Kidney (tissue), 14 donors: ENCODE data around the gene ATG10. TPM values are rescaled to one million over a fixed set of nuclear protein-coding genes. Genes with fewer than 3 reads are reported as not detected.

Experiments
- DNase-seq, 5 donors: peaks; one replicate each; pipeline ENCODE4 v3.0.0-alpha.2; 2013 to 2020
- FAIRE-seq: peaks from 2 replicates; lab custom pipeline; 2012; peaks lifted over from hg19 to GRCh38; lab: Jason Lieb, UNC
- H3K27ac ChIP-seq, 2 donors: one replicate each; pipeline ENCODE4 v1.7.0; 2013; ENCODE audit warnings: low read depth in 2 of 2, low read length in 2 of 2, inconsistent platforms in 1 of 2
- H3K27me3 ChIP-seq: one replicate; pipeline ENCODE4 v1.7.1; 2013; ENCODE audit warnings: low read length, inconsistent platforms; ENCODE audit not compliant: control insufficient read depth, insufficient read depth
- H3K36me3 ChIP-seq, 3 donors: one replicate each; pipeline versions ENCODE4 v1.7.0 to v1.7.1; 2013; ENCODE audit warnings: low read length in 3 of 3, control low read depth in 1 of 3, inconsistent platforms in 1 of 3; ENCODE audit not compliant: insufficient read depth in 3 of 3, control insufficient read depth in 2 of 3
- H3K4me1 ChIP-seq, 3 donors: one replicate each; pipeline versions ENCODE4 v1.7.0 to v1.7.1; 2013; ENCODE audit warnings: low read length in 3 of 3, inconsistent platforms in 1 of 3, low read depth in 1 of 3; ENCODE audit not compliant: control insufficient read depth in 2 of 3, insufficient read depth in 2 of 3
- H3K4me3 ChIP-seq, 3 donors: one replicate each; pipeline versions ENCODE4 v1.7.0 to v1.8.1; 2013; ENCODE audit warnings: low read length in 3 of 3, control low read depth in 1 of 3, inconsistent platforms in 1 of 3
- H3K9ac ChIP-seq, 3 donors: one replicate each; pipeline versions ENCODE4 v1.7.0 to v1.7.1; 2013; ENCODE audit warnings: low read length in 3 of 3, control low read depth in 1 of 3, inconsistent platforms in 1 of 3
- H3K9me3 ChIP-seq, 3 donors: one replicate each; pipeline versions ENCODE4 v1.7.0 to v1.7.1; 2013; ENCODE audit warnings: low read length in 3 of 3, control low read depth in 1 of 3, inconsistent platforms in 1 of 3; ENCODE audit not compliant: control insufficient read depth in 2 of 3, insufficient read depth in 1 of 3
- intact Hi-C: fragments of 100-400 bp; cut with DNase I; formaldehyde crosslinking; loops from one replicate; pipeline ENCODE4 v1.11.1; 2022
- polyA plus RNA-seq: library from polyadenylated mRNA; stranded (reverse); fragments of 350-450 nt; fragmentation: Illumina TruSeq; extraction: RNeasy Lipid Tissue Mini Kit (QIAGEN cat#74804); gene quantifications from one replicate; pipeline ENCODE4 v1.2.3, GENCODE V29; 2014; ENCODE audit warnings: low read depth, low replicate concordance; ENCODE audit not compliant: insufficient read depth
- total RNA-seq: library from RNA; stranded (reverse); fragmentation: NEBNext Ultra II Directional; extraction: Animal tissue kit (Norgen Biotek cat#: 25700); gene quantifications from one replicate; pipeline ENCODE4 v1.2.1, GENCODE V29; 2021
- TF ChIP-seq, protein P1 (sequence below): IDR thresholded peaks from 3 replicates; pipeline ENCODE4 v1.5.1; 2012; ENCODE audit warnings: mild to moderate bottlenecking, moderate library complexity, borderline replicate concordance; ENCODE audit not compliant: insufficient read depth; ENCODE audit errors: extremely low read depth
- donor health status: control.
- donor health status: control.
- donor health status: control.
- donor health status: control.
- donor health status: control.
- donor health status: DM: yes; HTN: yes; CAD: no.
- donor health status: Normal renal cell carcinoma (clear cell type).

The ATG10 gene
- total and polyA plus RNA-seq, 2 donors from 2014 or later: 8.6 to 8.7 TPM

GRCh38 chr5:82168294-82168693 lies 196.5 kb downstream of the ATG10 start:
- TF ChIP-seq, protein P1, sequence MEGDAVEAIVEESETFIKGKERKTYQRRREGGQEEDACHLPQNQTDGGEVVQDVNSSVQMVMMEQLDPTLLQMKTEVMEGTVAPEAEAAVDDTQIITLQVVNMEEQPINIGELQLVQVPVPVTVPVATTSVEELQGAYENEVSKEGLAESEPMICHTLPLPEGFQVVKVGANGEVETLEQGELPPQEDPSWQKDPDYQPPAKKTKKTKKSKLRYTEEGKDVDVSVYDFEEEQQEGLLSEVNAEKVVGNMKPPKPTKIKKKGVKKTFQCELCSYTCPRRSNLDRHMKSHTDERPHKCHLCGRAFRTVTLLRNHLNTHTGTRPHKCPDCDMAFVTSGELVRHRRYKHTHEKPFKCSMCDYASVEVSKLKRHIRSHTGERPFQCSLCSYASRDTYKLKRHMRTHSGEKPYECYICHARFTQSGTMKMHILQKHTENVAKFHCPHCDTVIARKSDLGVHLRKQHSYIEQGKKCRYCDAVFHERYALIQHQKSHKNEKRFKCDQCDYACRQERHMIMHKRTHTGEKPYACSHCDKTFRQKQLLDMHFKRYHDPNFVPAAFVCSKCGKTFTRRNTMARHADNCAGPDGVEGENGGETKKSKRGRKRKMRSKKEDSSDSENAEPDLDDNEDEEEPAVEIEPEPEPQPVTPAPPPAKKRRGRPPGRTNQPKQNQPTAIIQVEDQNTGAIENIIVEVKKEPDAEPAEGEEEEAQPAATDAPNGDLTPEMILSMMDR: no peak
- Histone ChIP-seq H3K27me3 (no peaks in the 10 kb centered on the region), H3K9ac (no peak overlapping the region), H3K9me3 (no peaks in the 10 kb centered on the region), H3K4me1 (peaks cover 2 to 18% (median 6%) of the 10 kb centered on the region in 3 donors), H3K27ac (no peak overlapping the region), H3K4me3 (no peak overlapping the region), H3K36me3 (no peaks in the 10 kb centered on the region)
- FAIRE-seq (no peak), DNase-seq (no peak)
- intact Hi-C loops: no loop called here

- Histone ChIP-seq H3K4me3 (no peak overlapping the region), H3K9ac (no peak overlapping the region), H3K27ac (no peak overlapping the region), H3K4me1 (peaks cover 2 to 8% (median 6%) of the 10 kb centered on the region in 3 donors), H3K36me3 (no peaks in the 10 kb centered on the region), H3K27me3 (no peaks in the 10 kb centered on the region), H3K9me3 (no peaks in the 10 kb centered on the region)
- DNase-seq: no peak
- intact Hi-C loops: no loop called here
- TF ChIP-seq, protein P1: no peak
- no peak for FAIRE-seq
Observed at GRCh38 chr5:82169892-82170291, 198.1 kb downstream of the ATG10 start.

- no peak overlapping the region for H3K27ac ChIP-seq
- FAIRE-seq: no peak
- TF ChIP-seq, protein P1: peak; percentile 57
- H3K36me3 ChIP-seq: no peaks in the 10 kb centered on the region
- H3K27me3 ChIP-seq: no peaks in the 10 kb centered on the region
- H3K4me3 ChIP-seq: no peak overlapping the region
- no peak overlapping the region for H3K9ac ChIP-seq
- H3K9me3 ChIP-seq: no peaks in the 10 kb centered on the region
- intact Hi-C loops: no loop called here
- no peaks in the 10 kb centered on the region for H3K4me1 ChIP-seq
- DNase-seq: peak in 4 of 5 donors; percentile 42 to 54 (median 46)
Observed at GRCh38 chr5:82174128-82174918, 202.5 kb downstream of the ATG10 start.
